HG03280 (cell line): ENCODE measurements around the gene SPATA7.

Experiments used
- ATAC-seq: cut with Tn5 transposase; IDR thresholded peaks from one replicate; pipeline ENCODE4 v1.9.1; 2021; ENCODE audit warnings: mild to moderate bottlenecking, moderate library complexity; ENCODE audit not compliant: unreplicated experiment

SPATA7 gene

DNA sequence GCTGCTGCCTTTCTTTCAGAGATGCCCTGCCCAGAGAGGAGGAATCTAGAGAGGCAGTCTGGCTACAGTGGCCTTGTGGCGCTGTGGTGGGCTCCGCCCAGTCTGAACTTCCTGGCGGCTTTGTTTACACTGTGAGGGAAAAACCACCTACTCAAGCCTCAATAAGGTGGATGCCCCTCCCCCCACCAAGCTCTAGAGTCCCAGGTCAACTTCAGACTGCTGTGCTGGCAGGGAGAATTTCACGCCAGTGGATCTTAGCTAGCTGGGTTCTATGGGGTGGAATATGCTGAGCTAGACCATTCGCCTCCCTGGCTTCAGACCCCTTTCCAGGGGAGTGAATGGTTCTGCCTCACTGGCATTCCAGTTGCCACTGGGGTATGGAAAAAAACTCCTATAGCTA lies 25.6 kb downstream of the SPATA7 start:
- no peak for ATAC-seq

DNA sequence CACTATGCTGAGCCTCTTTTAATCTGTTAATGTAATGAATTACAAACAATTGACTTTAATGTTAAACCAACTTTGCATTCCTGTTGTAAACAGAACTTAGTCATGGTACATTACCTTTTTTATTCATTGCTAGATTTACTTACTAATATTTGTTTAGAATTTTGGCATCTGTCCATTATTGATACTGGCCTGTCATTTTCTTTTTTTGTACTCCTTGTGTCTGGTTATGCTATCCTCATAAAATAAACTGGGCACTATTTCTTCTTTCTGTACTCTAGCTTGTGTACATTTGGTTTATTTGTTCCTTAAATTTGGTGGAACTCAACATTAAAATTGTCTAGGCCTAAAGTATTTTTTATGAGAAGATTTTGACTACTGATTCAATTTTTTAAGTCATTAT lies 32.1 kb downstream of the SPATA7 start:
- ATAC-seq: no peak

DNA sequence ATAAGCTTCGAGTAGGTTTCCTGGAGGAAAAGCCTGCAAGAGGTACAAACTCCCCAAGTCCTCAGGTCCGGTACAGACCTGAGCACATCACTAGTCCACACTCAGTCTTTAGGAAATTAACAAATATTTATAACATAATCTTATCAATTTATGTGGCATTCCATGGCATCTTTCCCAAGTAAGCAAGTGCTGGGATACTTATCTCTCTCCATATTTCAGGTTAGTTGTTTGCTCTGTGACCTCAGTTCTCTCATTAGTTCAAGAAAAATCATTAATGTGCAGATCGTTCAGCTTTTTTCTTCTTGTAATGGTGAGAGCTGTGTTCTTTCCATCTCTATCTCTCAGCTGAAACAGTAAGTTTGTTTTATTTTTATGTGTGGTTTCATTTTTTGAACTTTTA lies 34.7 kb downstream of the SPATA7 start:
- no peak for ATAC-seq

DNA sequence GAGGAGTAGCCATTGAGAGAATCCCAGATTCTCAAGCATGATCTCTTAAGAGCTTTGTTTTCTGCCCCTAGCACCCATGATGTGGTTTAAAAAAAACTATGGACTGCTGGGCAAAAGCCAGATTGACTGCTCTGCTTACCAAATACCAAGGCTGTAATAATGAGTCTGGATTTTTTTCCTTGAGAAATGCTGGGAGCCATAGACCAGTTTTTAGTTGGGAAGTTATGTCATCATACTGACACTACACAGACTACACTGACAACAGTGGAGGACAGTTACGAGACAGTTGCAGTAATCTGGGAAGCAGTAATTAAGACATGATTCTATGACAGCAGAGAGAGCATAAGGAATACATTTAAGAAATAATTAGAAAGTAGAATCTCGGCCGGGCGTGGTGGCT lies 35.8 kb downstream of the SPATA7 start:
- ATAC-seq: no peak

GRCh38 chr14:88422047-88422446 lies 36.6 kb downstream of the SPATA7 start:
- no peak for ATAC-seq

DNA sequence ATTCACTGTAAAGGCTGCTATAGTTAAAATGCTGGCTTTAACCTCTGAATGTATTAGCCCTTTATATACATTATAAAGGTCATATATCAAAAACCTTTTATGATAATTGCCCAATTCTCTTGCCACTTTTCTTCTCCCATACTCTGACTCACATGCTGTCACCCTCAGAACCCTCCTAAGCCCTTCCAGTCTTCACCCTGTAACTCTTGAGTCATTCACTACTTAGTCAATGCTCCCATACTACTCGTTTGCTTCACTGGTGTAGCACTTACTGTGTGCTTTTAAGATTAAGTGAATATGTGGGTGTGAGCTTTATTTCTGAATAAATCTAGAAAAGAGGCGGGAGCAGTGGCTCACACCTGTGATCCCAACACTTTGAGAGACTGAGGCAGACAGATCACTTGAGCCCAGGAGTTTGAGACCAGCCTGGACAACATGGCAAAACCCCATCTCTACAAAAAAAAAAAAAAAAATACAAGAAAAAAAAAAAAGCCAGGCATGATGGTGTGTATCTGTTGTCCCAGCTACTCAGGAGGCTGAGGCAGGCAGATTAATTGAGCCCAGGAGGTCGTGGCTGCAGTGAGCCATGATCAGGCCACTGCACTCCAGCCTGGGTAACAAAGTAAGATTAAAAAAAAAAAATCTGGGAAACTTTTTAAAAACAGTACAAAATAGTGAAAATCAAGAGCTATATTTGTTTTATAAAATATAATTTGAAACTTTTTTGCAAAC lies 37.6 kb downstream of the SPATA7 start:
- no peak for ATAC-seq

DNA sequence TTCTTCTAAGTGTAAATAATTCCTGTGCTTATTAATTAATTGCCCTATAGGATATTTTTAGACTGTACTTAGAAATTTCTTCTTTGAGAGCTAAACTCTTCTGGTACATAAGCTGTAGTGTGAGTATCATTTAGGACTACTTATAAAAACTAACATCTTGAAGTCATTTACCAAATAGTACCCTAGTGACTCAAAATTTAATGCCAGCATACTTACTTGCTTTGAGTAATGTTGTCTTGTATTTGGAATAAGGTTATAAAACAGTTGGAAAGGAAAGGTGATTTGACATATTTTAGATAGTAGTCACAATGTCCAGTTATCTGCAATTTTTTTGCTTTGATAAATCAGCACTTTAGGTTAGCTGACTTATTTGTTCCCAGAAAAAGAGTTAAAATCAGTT lies 39.1 kb downstream of the SPATA7 start:
- ATAC-seq: no peak

- ATAC-seq: no peak
Observed at GRCh38 chr14:88426271-88426670, 40.8 kb downstream of the SPATA7 start.

- ATAC-seq: no peak
Observed at GRCh38 chr14:88430976-88431375, 45.5 kb downstream of the SPATA7 start.

GRCh38 chr14:88437658-88438057 lies 52.2 kb downstream of the SPATA7 start:
- no peak for ATAC-seq

- ATAC-seq: no peak
Observed at GRCh38 chr14:88439088-88439487, 53.6 kb downstream of the SPATA7 start.

DNA sequence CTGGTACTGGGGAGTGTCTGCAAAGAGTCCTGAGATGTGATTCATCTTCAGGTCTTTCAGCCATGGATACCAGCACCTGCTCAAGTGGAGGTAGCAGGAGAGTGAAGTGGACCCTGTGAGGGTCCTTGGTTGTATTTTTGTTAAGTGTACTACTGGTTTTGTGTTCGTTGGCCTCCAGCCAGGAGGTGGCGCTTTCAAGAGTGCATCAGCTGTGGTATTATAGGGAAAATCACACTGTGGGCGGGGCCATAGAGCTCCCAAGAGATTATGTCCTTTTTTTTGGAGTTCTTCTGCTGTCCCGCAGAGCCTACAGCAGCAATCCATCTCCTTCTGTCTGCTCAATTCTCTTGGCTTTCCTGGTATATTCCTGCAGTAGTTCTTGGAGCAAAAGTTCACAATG lies 66.8 kb downstream of the SPATA7 start:
- ATAC-seq: no peak

- no peak for ATAC-seq
Observed at GRCh38 chr14:88454886-88455285, 69.4 kb downstream of the SPATA7 start.

DNA sequence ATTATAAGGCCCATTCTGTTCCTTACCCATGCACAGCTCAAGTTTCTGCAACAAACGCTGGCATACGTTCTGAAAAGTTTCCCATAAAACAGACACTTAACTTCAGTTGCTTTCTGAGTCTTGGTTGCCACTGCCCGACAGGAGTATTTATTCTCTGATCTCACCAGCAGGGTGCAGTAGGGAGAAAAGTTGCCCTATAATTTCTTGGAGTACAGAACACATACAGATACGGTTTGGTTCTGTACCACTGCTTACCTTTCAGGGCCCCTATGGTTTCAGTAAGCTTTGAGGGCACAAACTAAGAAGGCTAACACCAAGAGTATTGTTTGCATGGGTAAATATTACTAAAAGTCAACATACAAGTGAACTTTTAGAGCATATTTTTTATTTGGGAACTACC lies 77.9 kb downstream of the SPATA7 start:
- peak; percentile 62 for ATAC-seq

DNA sequence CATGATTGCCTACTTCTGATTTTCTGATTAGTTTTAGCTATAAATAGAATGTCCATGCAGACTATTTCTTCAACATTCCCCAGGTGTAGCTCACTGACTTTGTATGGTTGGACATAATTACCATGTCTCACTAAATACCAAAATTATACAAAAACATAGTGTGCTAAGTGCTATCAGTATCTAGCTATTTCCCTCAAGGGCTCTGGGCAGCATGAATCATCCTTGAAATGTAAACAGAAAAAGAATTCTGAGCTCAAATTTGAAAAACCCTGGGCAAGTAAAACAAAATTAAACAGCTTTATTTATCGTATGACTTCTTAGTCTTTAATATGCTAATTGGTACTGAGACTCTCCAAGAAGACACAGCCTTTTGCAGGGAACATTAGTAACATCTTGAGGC lies 82.9 kb downstream of the SPATA7 start:
- no peak for ATAC-seq

DNA sequence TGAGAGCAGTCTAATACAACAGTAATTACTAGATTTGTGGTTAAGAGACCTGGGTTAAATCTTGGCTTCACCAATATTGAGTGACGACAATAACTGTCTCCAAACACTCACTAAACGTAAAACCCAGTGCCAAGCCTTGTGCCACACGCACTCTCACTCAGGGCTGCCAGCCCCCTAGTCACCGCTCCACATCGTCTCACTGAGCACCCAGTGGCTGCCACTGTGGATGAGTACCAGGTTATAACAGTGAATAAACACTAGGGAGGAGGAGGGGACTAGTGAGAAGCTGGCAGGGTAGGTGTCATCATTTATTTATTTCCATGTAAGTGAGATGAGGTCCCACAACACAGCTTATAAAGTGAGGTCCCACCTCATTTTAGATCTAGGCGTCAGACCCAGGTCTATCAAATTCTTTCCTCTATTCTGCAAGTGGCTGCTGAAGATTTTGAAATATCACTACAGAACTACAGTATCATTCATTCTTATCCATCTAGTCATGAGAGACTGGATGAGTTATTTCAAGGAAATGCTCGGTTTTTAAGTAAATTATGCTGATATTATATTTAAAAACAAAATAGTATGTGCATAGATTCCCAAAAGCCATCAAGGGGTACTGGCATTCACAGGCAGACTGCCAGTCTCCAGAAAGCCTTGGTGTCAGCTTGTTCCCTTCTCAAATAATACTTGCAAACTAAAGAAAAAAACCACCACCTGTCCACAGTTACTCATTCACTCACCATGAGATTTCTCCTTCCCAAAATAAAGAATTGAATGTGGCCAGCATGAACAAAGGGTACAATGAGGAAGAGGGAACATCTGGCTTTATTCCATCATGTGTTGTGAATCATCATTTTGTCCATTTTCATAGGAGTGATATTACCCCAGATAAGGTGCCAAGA lies 85.3 kb downstream of the SPATA7 start:
- ATAC-seq: no peak

- no peak for ATAC-seq
Observed at GRCh38 chr14:88473791-88474190, 88.3 kb downstream of the SPATA7 start.

GRCh38 chr14:88476214-88476774 lies 90.8 kb downstream of the SPATA7 start:
- no peak for ATAC-seq

- no peak for ATAC-seq
Observed at GRCh38 chr14:88476825-88477224, 91.4 kb downstream of the SPATA7 start.

DNA sequence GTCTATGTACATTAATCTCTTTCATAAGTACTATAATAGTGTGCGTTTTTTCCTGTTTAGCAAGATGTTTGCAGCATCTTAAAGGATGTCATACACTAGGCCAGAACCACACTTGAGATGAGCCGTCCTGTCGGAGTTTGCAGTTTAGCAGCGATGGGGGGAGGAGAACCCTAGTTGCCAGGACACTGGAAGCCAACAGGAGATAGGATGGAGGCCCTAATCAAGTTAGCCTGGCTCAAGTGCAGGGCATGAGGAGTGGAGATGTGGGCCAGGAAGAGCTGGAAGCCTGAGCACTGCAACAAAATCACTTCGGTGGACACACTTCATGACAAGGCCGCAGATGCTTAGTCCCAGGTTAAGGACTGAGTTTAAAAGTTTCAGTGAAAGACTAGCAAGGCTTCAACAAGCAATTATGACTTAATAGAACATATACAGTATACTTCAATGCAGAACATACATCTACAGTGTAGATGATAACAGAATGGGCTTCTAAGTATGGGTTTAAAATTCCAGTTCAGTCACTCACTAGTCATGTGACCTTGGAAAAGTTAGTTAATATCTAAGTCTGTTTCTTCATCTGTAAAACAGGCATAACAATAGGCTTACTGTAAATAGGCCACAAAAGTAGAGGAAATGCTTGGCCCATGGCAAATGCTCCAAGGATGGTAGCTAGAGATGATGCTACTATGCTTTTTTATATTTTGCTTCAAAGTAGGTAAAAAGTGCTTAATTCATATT lies 92.2 kb downstream of the SPATA7 start:
- no peak for ATAC-seq

DNA sequence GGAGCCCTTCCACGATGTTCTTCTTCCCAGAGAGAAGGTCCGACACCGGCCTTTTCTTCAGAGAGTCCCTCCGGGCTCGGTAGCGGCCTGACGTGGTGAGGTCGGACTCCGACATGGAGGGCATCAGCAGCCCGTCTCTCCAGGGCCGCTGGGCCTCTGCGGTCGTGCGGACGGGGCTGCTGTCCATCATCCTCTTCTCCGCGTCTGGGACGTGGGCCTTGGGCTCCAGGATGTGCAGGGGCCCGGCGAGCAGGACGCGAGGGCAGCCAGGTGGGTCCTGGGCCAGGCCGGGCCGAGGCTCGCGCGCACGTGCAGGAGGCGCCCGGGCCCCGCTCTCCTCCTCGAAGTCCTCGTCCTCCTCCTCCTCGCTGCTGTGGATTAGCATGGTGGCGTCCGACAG lies 93.5 kb downstream of the SPATA7 start:
- no peak for ATAC-seq
